Loucy (cell line): ENCODE data around the gene ASTL.
A peak's percentile ranks its signal among the peaks of the same experiment; 100 is the strongest.

Experiments
- H2AFZ ChIP-seq: fragments of 200-600 bp; sonication (generic); 2 replicates; pipeline ENCODE4 v1.6.0; 2016; ENCODE audit warnings: antibody characterized with exemption, mild to moderate bottlenecking, low read length, moderate library complexity
- H3F3A ChIP-seq: fragments of 200-600 bp; 2 replicates; pipeline ENCODE4 v1.6.0; 2016; ENCODE audit warnings: antibody characterized with exemption, low read depth, mild to moderate bottlenecking
- H3K27me3 ChIP-seq: fragments of 200-600 bp; sonication (generic); 2 replicates; pipeline ENCODE4 v1.6.1; 2014; ENCODE audit warnings: low read length, mild to moderate bottlenecking; ENCODE audit not compliant: insufficient read depth, poor library complexity, severe bottlenecking
- H3K36me3 ChIP-seq: fragments of 200-600 bp; sonication (generic); 2 replicates; pipeline ENCODE4 v1.6.1; 2016; ENCODE audit warnings: low read length; ENCODE audit not compliant: insufficient read depth
- H3K4me1 ChIP-seq: fragments of 200-600 bp; sonication (generic); 2 replicates; pipeline ENCODE4 v1.5.1; 2014; ENCODE audit warnings: low read length, mild to moderate bottlenecking; ENCODE audit not compliant: insufficient read depth, poor library complexity, severe bottlenecking
- H3K4me2 ChIP-seq: fragments of 200-600 bp; sonication (generic); 2 replicates; pipeline ENCODE4 v1.6.0; 2014; ENCODE audit warnings: antibody characterized with exemption, low read length, low read depth, mild to moderate bottlenecking; ENCODE audit not compliant: poor library complexity, severe bottlenecking
- H3K4me3 ChIP-seq: fragments of 200-600 bp; sonication (generic); 2 replicates; pipeline ENCODE4 v1.5.1; 2014; ENCODE audit warnings: low read length, mild to moderate bottlenecking, mixed read lengths; ENCODE audit not compliant: poor library complexity, severe bottlenecking
- H3K79me2 ChIP-seq: fragments of 200-600 bp; sonication (generic); 2 replicates; pipeline ENCODE4 v1.6.1; 2014; ENCODE audit warnings: low read length; ENCODE audit not compliant: insufficient read depth
- H3K9ac ChIP-seq: fragments of 200-600 bp; sonication (generic); 2 replicates; pipeline ENCODE4 v1.6.0; 2014; ENCODE audit warnings: mild to moderate bottlenecking, low read depth, low read length, moderate library complexity; ENCODE audit not compliant: poor library complexity, severe bottlenecking
- H3K9me2 ChIP-seq: fragments of 200-600 bp; sonication (generic); replicated peaks from 2 replicates; pipeline ENCODE4 v1.6.1; 2016; ENCODE audit warnings: low read depth, low read length, mixed read lengths
- H3K9me3 ChIP-seq: fragments of 200-600 bp; sonication (generic); 2 replicates; pipeline ENCODE4 v1.6.1; 2014; ENCODE audit warnings: mild to moderate bottlenecking, antibody characterized with exemption, low read length, low read depth; ENCODE audit not compliant: insufficient read depth
- H4K20me1 ChIP-seq: fragments of 200-600 bp; sonication (generic); 2 replicates; pipeline ENCODE4 v1.6.0; 2014; ENCODE audit warnings: antibody characterized with exemption, low read length, mild to moderate bottlenecking; ENCODE audit not compliant: insufficient read depth, poor library complexity, severe bottlenecking
- CTCF ChIP-seq: fragments of 200-600 bp; sonication (generic); conservative IDR thresholded peaks from 2 replicates; pipeline ENCODE4 v1.5.1; 2014; ENCODE audit warnings: mild to moderate bottlenecking, antibody characterized with exemption, low read length
- EZH2phosphoT487 ChIP-seq: fragments of 200-600 bp; IDR thresholded peaks from 2 replicates; pipeline ENCODE4 v1.6.1; 2018; ENCODE audit warnings: antibody characterized with exemption, mild to moderate bottlenecking, moderate library complexity, borderline replicate concordance

The ASTL gene

GRCh38 chr2:96153991-96154431 lies 15.7 kb upstream of the ASTL start:
- H3K9me3 ChIP-seq: no peaks in the 10 kb centered on the region
- H4K20me1 ChIP-seq: no peaks in the 10 kb centered on the region
- no peaks in the 10 kb centered on the region for H3K79me2 ChIP-seq
- H2AFZ ChIP-seq: no peak overlapping the region
- no peaks in the 10 kb centered on the region for H3K9me2 ChIP-seq
- peaks cover 27% of the 10 kb centered on the region for H3K4me1 ChIP-seq
- H3K9ac ChIP-seq: no peak overlapping the region
- TF ChIP-seq EZH2phosphoT487 (no peak), CTCF (peak; percentile 39)
- no peaks in the 10 kb centered on the region for H3F3A ChIP-seq
- no peak overlapping the region for H3K4me3 ChIP-seq
- H3K27me3 ChIP-seq: no peaks in the 10 kb centered on the region
- no peak overlapping the region for H3K4me2 ChIP-seq
- H3K36me3 ChIP-seq: no peaks in the 10 kb centered on the region

- no peak for TF ChIP-seq EZH2phosphoT487
- no peak for TF ChIP-seq CTCF
- Histone ChIP-seq H3K36me3 (no peaks in the 10 kb centered on the region), H4K20me1 (no peaks in the 10 kb centered on the region), H3K9ac (no peak overlapping the region), H3K79me2 (no peaks in the 10 kb centered on the region), H3F3A (no peaks in the 10 kb centered on the region), H3K4me1 (peaks cover 34% of the 10 kb centered on the region), H3K4me2 (no peak overlapping the region), H2AFZ (no peak overlapping the region), H3K9me3 (no peaks in the 10 kb centered on the region), H3K27me3 (no peaks in the 10 kb centered on the region), H3K4me3 (no peak overlapping the region), H3K9me2 (no peaks in the 10 kb centered on the region)
Measured at GRCh38 chr2:96153291-96153713, 15.0 kb upstream of the ASTL start.

- Histone ChIP-seq H3K4me1 (peaks cover 40% of the 10 kb centered on the region), H3K9ac (no peak overlapping the region), H3K4me2 (no peak overlapping the region), H2AFZ (no peak overlapping the region), H4K20me1 (no peaks in the 10 kb centered on the region), H3F3A (no peaks in the 10 kb centered on the region), H3K36me3 (no peaks in the 10 kb centered on the region), H3K79me2 (no peaks in the 10 kb centered on the region), H3K4me3 (no peak overlapping the region), H3K27me3 (no peaks in the 10 kb centered on the region), H3K9me2 (no peaks in the 10 kb centered on the region), H3K9me3 (no peaks in the 10 kb centered on the region)
- TF ChIP-seq CTCF (no peak), EZH2phosphoT487 (no peak)
Measured at GRCh38 chr2:96152304-96153161, 14.2 kb upstream of the ASTL start.
